ENCODE data around the gene RNU7-1. TPM values are rescaled to one million over a fixed set of nuclear protein-coding genes. Genes with fewer than 3 reads are reported as not detected.

The RNU7-1 gene
- total and polyA plus RNA-seq, 10 of the 15 experiments (the other 5 are each of a cell fraction or from before 2014, with no cell fraction given): not detected

GRCh38 chr12:6952863-6953441, 9.3 kb downstream of the RNU7-1 start (continued):
- no peak for TF ChIP-seq RAD21 (IDR thresholded peaks at IDR 0.05; ENCODE audit: insufficient read depth, low read depth, low read length)
- no peak for TF ChIP-seq ZBTB33 (IDR thresholded peaks at IDR 0.05)
- no peak for TF ChIP-seq ESRRA (IDR thresholded peaks at IDR 0.05; ENCODE audit: low read length)
- no peak for TF ChIP-seq EED (IDR thresholded peaks at IDR 0.05; ENCODE audit: low read depth)
- no peak for TF ChIP-seq SIX5 (IDR thresholded peaks at IDR 0.05; ENCODE audit: low read depth, low read length, severe bottlenecking)
- no peak for TF ChIP-seq MYB (IDR thresholded peaks at IDR 0.05; ENCODE audit: borderline replicate concordance, low read depth, low read length)
- no peak for TF ChIP-seq TCF3 (IDR thresholded peaks at IDR 0.05; ENCODE audit: borderline replicate concordance, insufficient read depth, low read depth, low read length)
- TF ChIP-seq HDAC6 (IDR thresholded peaks at IDR 0.05; ENCODE audit: unreplicated experiment): no peak
- TF ChIP-seq STAT1 (conservative IDR thresholded peaks at IDR 0.05): no peak
- TF ChIP-seq ATF2 (IDR thresholded peaks at IDR 0.05; ENCODE audit: low read length): no peak
- TF ChIP-seq PKNOX1 (IDR thresholded peaks at IDR 0.05): no peak
- no peak for TF ChIP-seq MTA3 (IDR thresholded peaks at IDR 0.05; ENCODE audit: borderline replicate concordance, low read length)
- TF ChIP-seq NR2C1 (IDR thresholded peaks at IDR 0.05): no peak
- no peak for TF ChIP-seq SPI1 (IDR thresholded peaks at IDR 0.05; ENCODE audit: borderline replicate concordance, insufficient read depth, low read depth, low read length)
- TF ChIP-seq ATF3 (IDR thresholded peaks at IDR 0.05; ENCODE audit: borderline replicate concordance, extremely low read depth, low read depth, low read length): no peak
- TF ChIP-seq FOS (IDR thresholded peaks at IDR 0.05; ENCODE audit: borderline replicate concordance, extremely low read depth, insufficient read length): no peak
- TF ChIP-seq ATF7 (IDR thresholded peaks at IDR 0.05; ENCODE audit: low read depth): no peak
- no peak for TF ChIP-seq ZNF384 (IDR thresholded peaks at IDR 0.05; ENCODE audit: borderline replicate concordance, low read depth, low read length)
- TF ChIP-seq CBFB (IDR thresholded peaks at IDR 0.05; ENCODE audit: low read depth): no peak
- no peak for TF ChIP-seq SIN3A (IDR thresholded peaks at IDR 0.05; ENCODE audit: low read depth, low read length)
- TF ChIP-seq PAX8 (IDR thresholded peaks at IDR 0.05): no peak
- TF ChIP-seq HDGF (IDR thresholded peaks at IDR 0.05): no peak
- TF ChIP-seq RCOR1 (conservative IDR thresholded peaks at IDR 0.05; ENCODE audit: low read depth, low read length): 0 out of 2 replicates have a peak, but pooled peaks have one; percentile 4
- no peak for TF ChIP-seq JUNB (IDR thresholded peaks at IDR 0.05)
- TF ChIP-seq BHLHE40 (IDR thresholded peaks at IDR 0.05; ENCODE audit: borderline replicate concordance in 1 of 2, low read depth in 2 of 2, low read length in 1 of 2): peak in 1 of 2 experiments; percentile 44; a peak in 1 of 4 replicates

Data from GM12878 (cell line).